K562 (cell line): ENCODE measurements around the gene KHDRBS2. TPM values are rescaled to one million over a fixed set of nuclear protein-coding genes. Genes with fewer than 3 reads are reported as not detected.

Experiments used
- CBFA2T2 ChIP-seq: fragments of 450-650 bp; conservative IDR thresholded peaks from 2 replicates; pipeline ENCODE4 v1.6.1; 2017; ENCODE audit warnings: mild to moderate bottlenecking
- CEBPZ ChIP-seq: fragments of 150-350 bp; IDR thresholded peaks from 2 replicates; pipeline ENCODE4 v1.6.1; 2014; ENCODE audit warnings: low read depth, mild to moderate bottlenecking, low read length, borderline replicate concordance
- FOXJ2 ChIP-seq: fragments of 200-800 bp; sonication (Bioruptor generic); IDR thresholded peaks from 2 replicates; pipeline ENCODE4 v1.6.1; 2016; ENCODE audit warnings: missing genetic modification characterization, missing compliant biosample characterization
- GABPB2 ChIP-seq: fragments of 250-450 bp; sonication (Bioruptor Pico); conservative IDR thresholded peaks from 2 replicates; pipeline ENCODE4 v1.5.1; 2021; ENCODE audit warnings: mild to moderate bottlenecking
- GTF3C2 ChIP-seq: IDR thresholded peaks from 3 replicates; pipeline ENCODE4 v1.6.1; 2011; ENCODE audit warnings: borderline replicate concordance, mild to moderate bottlenecking, moderate library complexity; ENCODE audit not compliant: insufficient read length; ENCODE audit errors: extremely low read depth
- IRF2 ChIP-seq: sonication (generic); formaldehyde crosslinking; IDR thresholded peaks from 2 replicates; pipeline ENCODE4 v1.8.1; 2022; ENCODE audit warnings: mild to moderate bottlenecking, missing genetic modification reagents
- polyA plus RNA-seq, 8 experiments: library from polyadenylated mRNA; depleted of rRNA in 4 of 8; stranded (reverse) in 5 of 8; unstranded in 3 of 8; fragments of >200 nt; fragmentation: Nextera tagmentation in 2 of 8; fragmentation: Illumina TruSeq in 1 of 8; extraction: Ambion mirVana in 2 of 8; extraction: Trizol in 1 of 8; gene quantifications; 2 replicates each; pipeline versions ENCODE4 v1.2.1 to v1.2.3, GENCODE V29; 2011 to 2014; ENCODE audit warnings: inconsistent platforms in 1 of 8, missing spikeins in 1 of 8
- total RNA-seq, 7 experiments: library from RNA; depleted of rRNA in 6 of 7; stranded (reverse); fragments of >200 nt in 6 of 7; fragmentation: Illumina TruSeq in 2 of 7; extraction: Trizol in 2 of 7; gene quantifications; 2 replicates each; pipeline versions ENCODE4 v1.2.1 to v1.2.3, GENCODE V29; 2011 to 2021; ENCODE audit warnings: low replicate concordance in 1 of 7

The KHDRBS2 gene
- total and polyA plus RNA-seq, 9 of the 15 experiments (the other 6 are each of a cell fraction or from before 2014, with no cell fraction given) = not detected

GRCh38 chr6:61711849-61712248 lies 574.2 kb downstream of the KHDRBS2 start (continued):
- no peak for TF ChIP-seq CEBPZ
- TF ChIP-seq GTF3C2 = no peak
- TF ChIP-seq IRF2 (CRISPR knock-in tag) = no peak
- TF ChIP-seq FOXJ2 (tag) = no peak
- no peak for TF ChIP-seq GABPB2
- no peak for TF ChIP-seq CBFA2T2
